ENCODE results near the gene CES3. TPM values are rescaled to one million over a fixed set of nuclear protein-coding genes. Genes with fewer than 3 reads are reported as not detected.
"Not testable (repeated sequence)": the region's sequence is repeated elsewhere in the genome, so short reads cannot be mapped to it uniquely, and the experiment has no call there.

Gene CES3
- total RNA-seq, 1 donor from 2014 or later = 1.0 TPM

DNA sequence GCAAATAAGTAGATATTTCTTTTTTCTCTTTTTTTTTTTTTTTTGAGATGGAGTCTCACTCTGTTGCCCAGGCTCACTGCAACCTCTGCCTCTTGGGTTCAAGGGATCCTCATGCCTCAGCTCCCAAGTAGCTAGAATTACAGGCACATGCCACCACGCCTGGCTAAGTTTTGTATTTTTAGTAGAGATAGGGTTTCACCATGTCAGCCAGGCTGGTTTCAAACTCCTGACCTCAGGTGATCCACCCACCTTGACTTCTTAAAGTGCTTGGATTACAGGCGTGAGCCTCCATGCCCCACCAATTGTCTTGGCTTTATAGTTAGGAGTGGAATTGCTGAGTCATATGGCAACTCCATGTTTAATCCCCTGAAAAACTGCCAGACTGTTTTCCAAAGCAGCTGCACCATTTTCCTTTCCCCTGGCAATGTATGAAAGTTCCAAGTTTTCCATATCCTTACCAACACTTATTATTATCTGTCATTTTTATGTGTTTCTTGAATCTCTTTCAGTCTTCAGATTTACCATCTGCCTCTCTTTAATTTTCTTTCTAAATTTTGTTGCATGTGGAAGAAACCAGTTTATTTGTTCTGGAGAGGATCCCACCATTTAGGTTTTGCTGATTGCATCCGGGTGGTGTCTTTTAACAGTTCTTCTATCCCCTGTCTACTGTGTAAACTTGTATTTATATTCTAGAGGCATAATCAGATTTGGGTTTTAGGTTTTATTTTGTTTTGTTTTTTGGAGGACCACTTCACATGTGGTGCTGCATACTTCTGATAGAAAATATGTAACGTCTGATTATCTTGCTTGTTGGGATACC is 9.9 kb upstream of the CES3 start:
- peaks cover 34% of the 10 kb centered on the region for H3K27me3 ChIP-seq (ENCODE audit: low read depth)
- H3K4me1 ChIP-seq = peaks cover 28% of the 10 kb centered on the region
- intact Hi-C loops (cut with micrococcal nuclease) = no loop called here

DNA sequence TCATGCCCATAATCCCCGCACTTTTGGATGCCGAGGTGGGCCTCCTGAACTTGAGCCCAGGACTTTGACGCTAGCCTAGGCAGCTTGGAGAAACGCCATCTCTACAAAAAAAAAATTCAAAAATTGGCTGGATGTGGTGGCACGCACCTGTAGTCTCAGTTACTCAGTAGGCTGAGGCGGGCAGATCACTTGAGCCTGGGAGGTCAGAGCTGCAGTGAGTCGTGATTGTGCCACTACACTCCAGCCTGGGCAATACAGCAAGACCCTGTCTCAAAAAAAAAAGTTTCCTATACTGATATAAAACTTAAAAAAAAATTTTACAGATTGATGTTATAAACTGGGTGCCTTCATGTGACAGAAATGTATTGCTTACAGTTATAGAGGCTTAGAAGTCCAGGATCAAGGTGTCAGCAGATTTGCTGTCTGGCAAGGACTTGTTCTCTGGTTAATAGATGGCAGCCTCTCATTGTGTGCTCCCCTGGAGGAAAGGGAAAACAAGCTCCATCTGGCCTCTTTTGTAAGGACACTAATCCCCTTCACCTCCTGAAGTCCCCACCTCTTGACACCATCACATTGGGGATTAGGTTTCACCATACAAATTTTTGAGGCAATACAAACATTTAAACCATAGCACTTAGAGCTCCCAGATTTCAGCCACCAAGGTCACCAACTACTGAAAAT is 8.5 kb upstream of the CES3 start:
- Histone ChIP-seq H3K27ac (replicated peaks) (no peak overlapping the region), H3K27me3 (ENCODE audit: low read depth) (peaks cover 34% of the 10 kb centered on the region), H3K36me3 (no peaks in the 10 kb centered on the region), H3K9me3 (replicated peaks) (peaks cover 7% of the 10 kb centered on the region), H3K4me1 (peaks cover 21% of the 10 kb centered on the region), H3K4me3 (no peak overlapping the region)
- DNase-seq = no peak
- TF ChIP-seq, protein P1, sequence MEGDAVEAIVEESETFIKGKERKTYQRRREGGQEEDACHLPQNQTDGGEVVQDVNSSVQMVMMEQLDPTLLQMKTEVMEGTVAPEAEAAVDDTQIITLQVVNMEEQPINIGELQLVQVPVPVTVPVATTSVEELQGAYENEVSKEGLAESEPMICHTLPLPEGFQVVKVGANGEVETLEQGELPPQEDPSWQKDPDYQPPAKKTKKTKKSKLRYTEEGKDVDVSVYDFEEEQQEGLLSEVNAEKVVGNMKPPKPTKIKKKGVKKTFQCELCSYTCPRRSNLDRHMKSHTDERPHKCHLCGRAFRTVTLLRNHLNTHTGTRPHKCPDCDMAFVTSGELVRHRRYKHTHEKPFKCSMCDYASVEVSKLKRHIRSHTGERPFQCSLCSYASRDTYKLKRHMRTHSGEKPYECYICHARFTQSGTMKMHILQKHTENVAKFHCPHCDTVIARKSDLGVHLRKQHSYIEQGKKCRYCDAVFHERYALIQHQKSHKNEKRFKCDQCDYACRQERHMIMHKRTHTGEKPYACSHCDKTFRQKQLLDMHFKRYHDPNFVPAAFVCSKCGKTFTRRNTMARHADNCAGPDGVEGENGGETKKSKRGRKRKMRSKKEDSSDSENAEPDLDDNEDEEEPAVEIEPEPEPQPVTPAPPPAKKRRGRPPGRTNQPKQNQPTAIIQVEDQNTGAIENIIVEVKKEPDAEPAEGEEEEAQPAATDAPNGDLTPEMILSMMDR (IDR thresholded peaks at IDR 0.05; ENCODE audit: borderline replicate concordance) = no peak
- intact Hi-C loops (cut with micrococcal nuclease) = no loop called here

More for the DNA sequence above, 9.9 kb upstream of the CES3 start:
- TF ChIP-seq, protein P1 (IDR thresholded peaks at IDR 0.05; ENCODE audit: borderline replicate concordance) = no peak
- Histone ChIP-seq H3K4me3 (no peak overlapping the region), H3K27ac (replicated peaks) (no peak overlapping the region), H3K36me3 (no peaks in the 10 kb centered on the region), H3K9me3 (replicated peaks) (peaks cover 7% of the 10 kb centered on the region)
- DNase-seq = no peak

DNA sequence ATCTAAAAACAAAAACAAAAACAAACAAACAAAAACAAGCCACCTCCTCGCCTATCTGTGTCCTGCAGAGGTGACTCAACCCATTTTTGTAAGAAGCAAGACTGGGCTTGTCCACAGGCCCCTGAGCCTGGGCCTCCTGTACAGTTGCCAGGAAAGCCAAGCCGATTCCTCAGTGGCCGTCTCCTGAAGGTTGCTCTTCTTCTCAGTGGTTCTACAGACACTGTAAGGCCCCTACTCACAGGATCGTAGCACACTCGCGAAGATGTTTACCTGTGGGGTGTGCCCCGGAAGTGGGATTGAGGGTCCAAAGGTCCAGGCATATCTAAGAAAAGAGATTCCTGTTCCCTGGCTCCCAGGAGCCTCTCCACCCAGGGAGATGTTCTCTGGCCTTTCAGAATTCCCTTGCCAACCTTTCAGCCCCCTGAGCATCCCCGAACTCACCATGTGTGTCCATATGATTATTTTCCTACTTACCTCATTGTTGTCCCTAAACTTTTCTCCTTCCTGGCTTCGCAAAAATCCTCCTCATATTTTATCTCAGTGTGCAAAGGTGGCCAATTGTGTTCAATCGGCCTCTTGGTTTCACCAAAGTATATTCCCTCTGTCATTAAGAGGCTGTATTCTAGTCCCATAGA is 7.5 kb upstream of the CES3 start:
- TF ChIP-seq, protein P1 (IDR thresholded peaks at IDR 0.05; ENCODE audit: borderline replicate concordance) = no peak
- no peak for DNase-seq
- Histone ChIP-seq H3K27me3 (ENCODE audit: low read depth) (peaks cover 34% of the 10 kb centered on the region), H3K4me3 (no peak overlapping the region), H3K36me3 (no peaks in the 10 kb centered on the region), H3K27ac (replicated peaks) (no peak overlapping the region), H3K4me1 (peaks cover 11% of the 10 kb centered on the region), H3K9me3 (replicated peaks) (peaks cover 7% of the 10 kb centered on the region)
- intact Hi-C loops (cut with micrococcal nuclease) = no loop called here

DNA sequence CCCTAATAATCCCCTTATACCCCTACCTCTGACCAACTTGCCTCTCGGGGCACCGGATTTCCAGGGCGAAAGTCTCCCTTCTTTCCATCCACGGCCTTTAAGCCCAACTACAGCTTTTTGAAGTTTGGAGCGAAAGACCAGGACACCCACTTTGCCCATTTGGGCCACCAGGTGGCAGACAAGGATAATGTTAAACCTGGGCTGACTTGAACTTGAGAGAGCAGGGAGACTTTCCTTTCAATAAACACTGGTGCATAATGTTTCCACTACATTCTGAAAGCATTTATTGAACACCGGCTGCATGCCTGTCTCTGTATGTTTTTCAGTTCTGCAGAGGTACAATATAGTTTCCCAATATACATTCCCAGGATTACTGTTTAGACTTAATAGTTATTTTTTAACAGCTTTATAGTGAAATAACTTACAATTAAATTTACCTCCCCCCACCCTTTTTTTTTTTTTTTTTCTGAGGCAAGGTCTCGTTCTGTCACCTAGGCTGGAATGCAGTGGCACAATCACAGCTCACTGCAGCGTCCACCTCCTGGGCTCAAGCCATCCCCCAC is 6.9 kb upstream of the CES3 start:
- no peaks in the 10 kb centered on the region for H3K36me3 ChIP-seq
- H3K4me3 ChIP-seq = no peak overlapping the region
- H3K27ac ChIP-seq (replicated peaks) = no peak overlapping the region
- peaks cover 7% of the 10 kb centered on the region for H3K9me3 ChIP-seq (replicated peaks)
- peak; percentile 68 for DNase-seq
- intact Hi-C loops (cut with micrococcal nuclease) = no loop called here
- H3K4me1 ChIP-seq = peaks cover 5% of the 10 kb centered on the region
- TF ChIP-seq, protein P1 (IDR thresholded peaks at IDR 0.05; ENCODE audit: borderline replicate concordance) = peak; percentile 84
- H3K27me3 ChIP-seq (ENCODE audit: low read depth) = peaks cover 34% of the 10 kb centered on the region

DNA sequence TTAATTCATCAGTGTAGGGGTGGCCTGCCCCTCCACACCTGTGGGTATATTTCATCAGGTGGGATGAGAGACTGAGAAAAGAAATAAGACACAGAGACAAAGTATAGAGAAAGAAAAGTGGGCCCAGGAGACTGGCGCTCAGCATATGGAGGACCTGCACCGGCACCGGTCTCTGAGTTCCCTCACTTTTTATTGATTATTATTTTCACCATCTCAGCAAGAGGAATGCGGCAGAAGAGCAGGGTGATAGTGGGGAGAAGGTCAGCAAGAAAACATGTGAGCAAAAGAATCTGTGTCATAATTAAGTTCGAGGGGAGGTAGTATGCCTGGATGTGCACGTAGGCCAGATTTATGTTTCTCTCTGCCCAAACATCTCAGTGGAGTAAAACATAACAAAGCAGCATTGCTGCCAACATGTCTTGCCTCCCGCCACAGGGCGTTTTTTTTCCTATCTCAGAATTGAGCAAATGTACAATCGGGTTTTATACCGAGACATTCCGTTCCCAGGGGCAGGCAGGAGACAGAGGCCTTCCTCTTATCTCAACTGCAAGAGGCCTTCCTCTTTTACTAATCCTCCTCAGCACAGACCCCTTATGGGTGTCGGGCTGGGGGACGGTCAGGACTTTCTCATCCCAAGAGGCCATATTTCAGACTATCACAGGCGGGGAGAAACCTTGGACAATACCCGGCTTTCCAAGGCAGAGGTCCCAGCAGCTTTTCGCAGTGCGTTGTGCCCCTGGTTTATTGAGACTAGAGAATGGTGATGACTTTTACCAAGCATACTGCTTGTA is 5.5 kb upstream of the CES3 start:
- H3K4me1 ChIP-seq; H3K4me3 ChIP-seq; intact Hi-C loops (cut with micrococcal nuclease); H3K36me3 ChIP-seq; DNase-seq; H3K9me3 ChIP-seq (replicated peaks); H3K27ac ChIP-seq (replicated peaks): not testable (repeated sequence)
- H3K27me3 ChIP-seq (ENCODE audit: low read depth) = peaks cover 29% of the 10 kb centered on the region

DNA sequence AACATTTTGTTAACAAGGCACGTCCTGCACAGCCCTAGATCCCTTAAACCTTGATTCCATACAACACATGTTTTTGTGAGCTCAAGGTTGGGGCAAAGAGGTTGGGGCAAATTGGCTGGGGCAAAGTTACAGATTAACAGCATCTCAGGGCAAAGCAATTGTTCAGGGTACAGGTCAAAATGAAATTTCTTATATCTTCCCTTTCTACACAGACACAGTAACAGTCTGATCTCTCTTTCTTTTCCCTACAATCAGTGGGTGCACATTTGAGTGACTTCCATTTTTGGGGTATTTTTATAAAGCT is 5.0 kb upstream of the CES3 start:
- H3K4me3 ChIP-seq; H3K9me3 ChIP-seq (replicated peaks); intact Hi-C loops (cut with micrococcal nuclease); H3K4me1 ChIP-seq; DNase-seq; H3K36me3 ChIP-seq; H3K27ac ChIP-seq (replicated peaks): not testable (repeated sequence)
- H3K27me3 ChIP-seq (ENCODE audit: low read depth) = peaks cover 26% of the 10 kb centered on the region
